GM08714 (cell line): ENCODE data around the gene STEAP3.

ENCODE experiments used
- H3K4me3 ChIP-seq: fragments of 200-500 bp; sonication (Bioruptor generic); 2 replicates; pipeline ENCODE4 v1.5.1; 2014; ENCODE audit warnings: mild to moderate bottlenecking, low read length, inconsistent platforms
- ZNF274 ChIP-seq: IDR thresholded peaks from 2 replicates; pipeline ENCODE4 v1.6.1; 2012; ENCODE audit warnings: mild to moderate bottlenecking, low read depth, low read length

STEAP3 gene

DNA sequence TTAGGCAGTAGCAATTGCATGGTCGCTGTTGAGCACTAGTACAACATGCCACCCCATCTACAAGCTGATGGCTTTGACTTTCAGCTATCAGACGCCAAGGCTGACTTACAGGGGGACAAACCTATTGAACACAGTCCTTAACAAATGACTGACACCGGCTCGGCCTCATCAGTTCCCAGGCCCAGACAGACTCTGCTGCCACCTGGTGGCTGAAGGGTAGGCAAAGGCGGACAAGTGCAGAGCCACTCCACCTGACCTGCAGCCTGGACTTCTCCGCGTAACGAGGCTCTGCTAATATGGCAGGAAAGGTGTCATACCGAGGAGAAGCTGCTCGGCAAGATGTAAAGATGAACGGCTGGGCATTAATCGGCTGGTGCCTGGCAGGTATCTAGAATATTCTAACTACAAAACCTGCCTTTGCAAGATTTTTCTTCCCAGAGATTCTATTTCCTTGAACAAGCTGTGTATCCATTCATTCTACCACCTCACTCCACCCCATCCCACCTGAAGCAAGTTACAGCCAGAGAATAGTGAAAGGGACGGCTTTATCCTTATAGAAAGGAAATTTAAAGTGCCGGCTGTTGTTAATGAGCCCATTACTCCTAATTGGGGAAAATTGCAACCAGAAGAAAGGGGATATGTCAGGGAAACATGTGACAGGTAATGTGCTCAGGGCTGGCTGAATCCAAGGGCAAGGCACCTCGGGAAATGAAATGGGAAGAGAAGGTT is 67.4 kb downstream of the STEAP3 start:
- H3K4me3 ChIP-seq: no peak overlapping the region
- no peak for TF ChIP-seq ZNF274

GRCh38 chr2:119291588-119292167 is 68.0 kb downstream of the STEAP3 start:
- TF ChIP-seq ZNF274: no peak
- H3K4me3 ChIP-seq: no peak overlapping the region

DNA sequence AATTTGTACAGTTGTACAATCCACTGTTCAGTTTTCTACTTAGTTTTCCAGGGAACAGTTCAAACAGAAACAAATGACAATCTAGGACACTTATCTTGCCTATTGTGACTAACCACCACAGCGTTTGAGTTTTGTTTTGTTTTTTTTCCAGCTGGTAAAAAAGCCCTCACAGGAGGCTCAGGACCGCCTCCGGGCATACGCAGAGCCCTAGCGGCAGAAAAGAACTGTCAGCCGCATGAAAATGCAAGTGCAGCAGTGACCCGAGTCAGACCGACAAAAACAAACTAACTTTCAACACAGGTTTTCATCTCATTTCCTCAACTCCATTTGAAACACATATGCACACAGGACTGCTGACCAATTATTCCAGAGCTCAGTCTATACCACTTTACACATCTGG is 68.6 kb downstream of the STEAP3 start:
- no peak overlapping the region for H3K4me3 ChIP-seq
- TF ChIP-seq ZNF274: no peak

DNA sequence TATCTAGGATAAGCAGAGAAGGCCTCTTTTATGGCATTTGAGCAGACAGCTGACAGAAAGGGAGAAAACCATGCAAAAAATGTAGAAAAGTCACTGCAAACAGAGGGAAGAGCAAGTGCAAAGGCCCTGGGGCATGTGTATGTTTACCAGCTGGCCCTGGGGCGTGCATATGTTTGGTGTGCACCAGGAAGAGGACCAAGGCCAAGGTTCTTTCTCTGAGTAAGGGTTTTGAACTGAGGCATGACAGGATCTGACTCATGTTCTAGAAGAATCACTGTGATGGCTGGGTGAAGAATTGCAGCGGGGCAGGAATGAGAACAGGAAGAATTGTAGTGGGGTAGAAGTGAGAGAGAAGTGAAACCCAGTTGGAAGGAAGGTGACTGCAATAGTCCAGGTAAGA is 69.6 kb downstream of the STEAP3 start:
- no peak for TF ChIP-seq ZNF274
- no peak overlapping the region for H3K4me3 ChIP-seq

DNA sequence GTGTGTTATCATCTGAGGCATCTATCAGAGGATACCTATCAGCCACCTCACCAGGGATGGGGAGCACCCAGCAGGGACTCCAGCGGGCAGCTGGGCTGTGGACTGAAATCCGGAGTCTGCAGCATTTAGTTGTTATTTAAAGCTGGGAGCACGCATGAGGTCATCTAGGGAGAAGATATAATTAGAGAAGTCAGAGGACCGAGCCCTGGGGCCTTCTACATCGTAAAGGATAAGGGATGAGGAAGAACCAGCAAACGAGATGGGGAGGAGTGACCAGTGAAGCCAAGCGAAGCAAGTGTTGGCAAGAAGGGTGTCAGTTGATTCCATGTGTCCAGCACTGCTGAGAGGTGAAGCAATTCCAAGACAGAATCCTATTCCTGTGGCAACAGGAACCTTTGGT is 70.3 kb downstream of the STEAP3 start:
- no peak overlapping the region for H3K4me3 ChIP-seq
- TF ChIP-seq ZNF274: no peak

- no peak for TF ChIP-seq ZNF274
- no peak overlapping the region for H3K4me3 ChIP-seq
These were observed 71.0 kb downstream of the STEAP3 start for GRCh38 chr2:119294671-119295070.

DNA sequence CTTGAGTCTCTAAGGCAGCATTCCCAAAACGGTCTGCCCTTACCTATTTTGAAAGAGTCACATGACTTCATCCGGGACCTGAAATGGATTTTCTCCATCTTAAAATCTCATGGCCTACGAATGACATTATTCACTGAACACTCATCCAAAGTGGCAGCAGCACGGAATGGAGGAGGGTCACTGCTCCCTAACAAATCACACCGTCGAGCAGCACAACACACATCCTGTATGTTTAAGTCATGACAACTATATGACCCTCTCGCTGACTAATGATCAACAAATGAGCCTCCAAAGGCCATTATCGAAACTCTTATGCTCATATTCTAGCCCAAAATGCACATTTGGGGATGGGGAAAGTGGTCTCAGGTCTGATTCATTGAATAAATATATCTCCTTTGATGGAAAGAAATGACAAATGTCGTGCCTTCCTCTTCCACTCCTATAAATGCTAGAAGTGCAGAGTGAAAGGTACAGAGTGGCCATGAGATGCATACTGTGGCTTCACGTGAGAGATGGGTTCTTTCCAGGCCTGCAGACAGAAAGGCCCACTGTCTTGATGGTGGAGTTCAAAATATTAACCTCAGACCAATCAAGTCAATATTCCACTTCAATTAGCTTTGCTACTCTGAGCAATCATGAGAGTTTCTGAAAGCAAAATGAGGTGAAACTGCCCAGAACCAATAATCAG is 72.2 kb downstream of the STEAP3 start:
- no peak overlapping the region for H3K4me3 ChIP-seq
- TF ChIP-seq ZNF274: no peak

DNA sequence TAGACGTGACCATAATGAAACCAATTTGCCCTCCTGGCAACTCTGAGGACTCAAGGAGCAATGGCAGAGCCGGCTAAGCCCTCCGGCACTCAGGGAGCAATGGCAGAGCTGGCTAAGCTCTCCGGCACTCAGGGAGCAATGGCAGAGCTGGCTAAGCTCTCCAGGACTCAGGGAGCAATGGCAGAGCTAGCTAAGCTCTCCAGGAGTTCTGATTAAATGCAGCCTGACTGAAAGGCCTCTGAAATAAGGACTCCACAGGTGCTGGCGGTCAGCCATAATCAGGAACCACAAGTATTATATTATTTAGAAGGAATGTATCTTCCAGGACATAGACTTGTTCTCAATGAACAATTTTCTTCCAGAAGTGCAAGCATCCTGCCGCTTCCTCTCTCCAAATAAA is 77.8 kb downstream of the STEAP3 start:
- no peak for TF ChIP-seq ZNF274

GRCh38 chr2:119304847-119305246 is 81.2 kb downstream of the STEAP3 start:
- H3K4me3 ChIP-seq: no peak overlapping the region
- no peak for TF ChIP-seq ZNF274

More for the DNA sequence above, 77.8 kb downstream of the STEAP3 start:
- no peak overlapping the region for H3K4me3 ChIP-seq

DNA sequence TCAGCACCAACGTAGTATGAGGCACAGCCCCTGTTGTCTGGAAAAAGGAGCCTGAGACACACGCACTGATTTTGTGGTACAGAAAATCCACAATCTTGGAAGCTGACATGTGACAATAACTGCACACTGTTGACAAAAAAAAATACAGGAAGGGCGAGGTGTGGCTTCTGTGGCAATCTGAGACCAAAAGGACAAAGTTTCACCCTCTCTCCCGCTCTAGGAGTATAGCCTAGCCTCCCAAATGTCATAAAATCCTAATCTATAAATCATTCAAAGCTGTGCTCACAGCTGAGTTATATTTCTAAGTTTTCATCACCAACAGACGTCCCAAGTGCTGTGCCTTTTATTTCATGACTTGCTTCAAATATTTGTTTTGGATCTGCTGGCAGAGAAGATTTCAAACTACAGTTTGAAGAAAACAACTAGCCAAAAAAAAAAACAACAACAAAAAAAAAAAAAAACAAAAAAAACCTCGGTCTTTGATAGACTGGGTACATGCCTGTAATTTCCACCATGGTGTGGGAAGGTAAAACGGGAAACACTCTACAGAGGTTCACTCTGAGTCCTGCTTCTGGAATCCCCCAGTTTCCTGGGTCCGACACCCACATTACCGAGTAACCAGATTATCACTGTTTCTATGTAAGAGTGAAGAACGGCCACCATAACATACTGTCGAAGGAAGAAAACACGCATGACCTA is 82.0 kb downstream of the STEAP3 start:
- H3K4me3 ChIP-seq: no peak overlapping the region
- TF ChIP-seq ZNF274: no peak

DNA sequence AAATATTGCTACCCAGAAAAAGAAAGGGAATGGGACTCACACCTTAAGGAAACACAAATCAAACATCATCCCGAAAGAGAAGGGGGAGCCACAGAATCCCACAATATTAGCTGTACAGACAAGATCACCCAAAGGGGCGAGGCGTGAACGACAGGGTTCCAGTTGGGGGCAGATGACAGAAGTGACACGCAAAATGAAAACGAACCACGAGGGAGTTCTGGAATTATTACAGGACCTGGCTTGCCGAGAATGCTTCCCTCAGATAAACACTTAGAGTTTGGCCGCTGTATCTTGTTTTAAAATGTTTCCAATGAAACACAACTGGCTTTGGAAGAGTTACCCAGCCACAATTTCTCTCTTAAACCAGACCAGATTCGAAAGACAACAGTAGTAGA is 82.6 kb downstream of the STEAP3 start:
- TF ChIP-seq ZNF274: no peak
- no peak overlapping the region for H3K4me3 ChIP-seq

- no peak for TF ChIP-seq ZNF274
- H3K4me3 ChIP-seq: no peak overlapping the region
These were observed 83.9 kb downstream of the STEAP3 start for GRCh38 chr2:119307419-119308140.

DNA sequence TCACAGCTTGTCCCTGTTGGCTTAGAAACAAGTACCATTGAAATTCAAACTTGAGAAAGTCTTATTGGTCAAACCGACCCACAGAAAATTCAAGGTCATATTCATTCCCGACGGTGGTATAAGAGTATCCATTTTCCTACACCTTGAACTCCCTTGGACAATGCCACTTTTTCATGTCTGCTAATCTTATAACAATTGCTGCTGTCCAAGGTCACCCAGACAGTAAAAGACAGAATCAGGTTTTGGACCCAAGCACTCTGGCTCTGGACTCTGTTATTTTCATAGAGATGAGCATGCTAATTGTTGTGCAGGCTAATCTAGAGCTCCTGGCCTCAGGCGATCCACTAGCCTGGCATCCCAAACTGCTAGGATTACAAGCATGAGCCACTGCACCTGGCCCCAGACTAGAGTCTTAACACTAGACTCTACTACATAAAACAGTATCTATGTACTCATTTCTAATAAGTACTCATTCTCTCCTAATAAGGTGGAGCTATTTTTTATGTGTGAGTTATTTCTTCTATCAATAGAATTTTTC is 85.2 kb downstream of the STEAP3 start:
- no peak for TF ChIP-seq ZNF274
- H3K4me3 ChIP-seq: no peak overlapping the region

GRCh38 chr2:119311371-119311770 is 87.7 kb downstream of the STEAP3 start:
- no peak overlapping the region for H3K4me3 ChIP-seq
- no peak for TF ChIP-seq ZNF274
